ENCODE measurements around the gene ALDH1A3. TPM values are rescaled to one million over a fixed set of nuclear protein-coding genes. Genes with fewer than 3 reads are reported as not detected.

Gene ALDH1A3
- total RNA-seq, 1 experiment from 2014 or later, result 350 TPM

GRCh38 chr15:100925480-100925879 lies 45.8 kb downstream of the ALDH1A3 start:
- no peak for DNase-seq (ENCODE audit: low read depth)

- no peak for DNase-seq (ENCODE audit: low read depth)
Measured at GRCh38 chr15:100926258-100926657, 46.6 kb downstream of the ALDH1A3 start.

- DNase-seq (ENCODE audit: low read depth), result no peak
Measured at GRCh38 chr15:100926971-100927756, 47.5 kb downstream of the ALDH1A3 start.

GRCh38 chr15:100928632-100929280 lies 49.1 kb downstream of the ALDH1A3 start:
- DNase-seq (ENCODE audit: low read depth), result no peak

- DNase-seq (ENCODE audit: low read depth), result peak; percentile 45
Measured at GRCh38 chr15:100929641-100930042, 50.0 kb downstream of the ALDH1A3 start.

- DNase-seq (ENCODE audit: low read depth), result no peak
Measured at GRCh38 chr15:100930306-100930848, 50.7 kb downstream of the ALDH1A3 start.

- no peak for DNase-seq (ENCODE audit: low read depth)
Measured at GRCh38 chr15:100931143-100931890, 51.7 kb downstream of the ALDH1A3 start.

- DNase-seq (ENCODE audit: low read depth), result peak; percentile 58
Measured at GRCh38 chr15:100932676-100933348, 53.2 kb downstream of the ALDH1A3 start.

- DNase-seq (ENCODE audit: low read depth), result no peak
Measured at GRCh38 chr15:100934166-100934565, 54.5 kb downstream of the ALDH1A3 start.

GRCh38 chr15:100934726-100935125 lies 55.1 kb downstream of the ALDH1A3 start:
- DNase-seq (ENCODE audit: low read depth), result peak; percentile 50

GRCh38 chr15:100937171-100937570 lies 57.5 kb downstream of the ALDH1A3 start:
- DNase-seq (ENCODE audit: low read depth), result no peak

GRCh38 chr15:100939791-100940190 lies 60.2 kb downstream of the ALDH1A3 start:
- no peak for DNase-seq (ENCODE audit: low read depth)

GRCh38 chr15:100940767-100941379 lies 61.2 kb downstream of the ALDH1A3 start:
- no peak for DNase-seq (ENCODE audit: low read depth)

- DNase-seq (ENCODE audit: low read depth), result no peak
Measured at GRCh38 chr15:100941536-100941935, 61.9 kb downstream of the ALDH1A3 start.

- no peak for DNase-seq (ENCODE audit: low read depth)
Measured at GRCh38 chr15:100942656-100943425, 63.2 kb downstream of the ALDH1A3 start.

- no peak for DNase-seq (ENCODE audit: low read depth)
Measured at GRCh38 chr15:100944244-100944895, 64.7 kb downstream of the ALDH1A3 start.

GRCh38 chr15:100944986-100945385 lies 65.4 kb downstream of the ALDH1A3 start:
- DNase-seq (ENCODE audit: low read depth), result no peak

- no peak for DNase-seq (ENCODE audit: low read depth)
Measured at GRCh38 chr15:100947760-100948429, 68.3 kb downstream of the ALDH1A3 start.

- DNase-seq (ENCODE audit: low read depth), result no peak
Measured at GRCh38 chr15:100948430-100948762, 68.8 kb downstream of the ALDH1A3 start.

Measured in M059J (cell line).